ENCODE results near the gene ELF3.
"Not testable (repeated sequence)": the region's sequence is repeated elsewhere in the genome, so short reads cannot be mapped to it uniquely, and the experiment has no call there.

The ELF3 gene

GRCh38 chr1:202009326-202010179, 834 bp upstream of the ELF3 start:
- peak; percentile 92 for DNase-seq

GRCh38 chr1:202011994-202012393, 1.6 kb downstream of the ELF3 start:
- DNase-seq: peak; percentile 48

- peak; percentile 17 for DNase-seq
Observed at GRCh38 chr1:202012544-202013478, 2.4 kb downstream of the ELF3 start.

- DNase-seq: no peak
Observed at GRCh38 chr1:202013603-202014002, 3.2 kb downstream of the ELF3 start.

GRCh38 chr1:202014060-202014459, 3.7 kb downstream of the ELF3 start:
- no peak for DNase-seq

- no peak for DNase-seq
Observed at GRCh38 chr1:202014915-202015661, 4.7 kb downstream of the ELF3 start.

- DNase-seq: no peak
Observed at GRCh38 chr1:202015662-202015937, 5.2 kb downstream of the ELF3 start.

- DNase-seq: no peak
Observed at GRCh38 chr1:202016022-202016810, 5.8 kb downstream of the ELF3 start.

- DNase-seq: no peak
Observed at GRCh38 chr1:202016811-202017748, 6.7 kb downstream of the ELF3 start.

GRCh38 chr1:202017749-202018467, 7.5 kb downstream of the ELF3 start:
- peak; percentile 63 for DNase-seq

GRCh38 chr1:202018468-202019234, 8.3 kb downstream of the ELF3 start:
- peak; percentile 84 for DNase-seq

GRCh38 chr1:202019235-202019558, 8.8 kb downstream of the ELF3 start:
- not testable (repeated sequence) for DNase-seq

GRCh38 chr1:202023001-202023433, 12.6 kb downstream of the ELF3 start:
- DNase-seq: peak; percentile 91

GRCh38 chr1:202029171-202029665, 18.8 kb downstream of the ELF3 start:
- peak; percentile 62 for DNase-seq

- no peak for DNase-seq
Observed at GRCh38 chr1:202029727-202030126, 19.3 kb downstream of the ELF3 start.

GRCh38 chr1:202031796-202032195, 21.4 kb downstream of the ELF3 start:
- DNase-seq: no peak

- DNase-seq: no peak
Observed at GRCh38 chr1:202034149-202034682, 23.8 kb downstream of the ELF3 start.

GRCh38 chr1:202034683-202035462, 24.5 kb downstream of the ELF3 start:
- DNase-seq: peak; percentile 90

All from NCI-H510A treated with DMSO at 0.1 percent for 48 hours (cell line).